Esophagus squamous epithelium (tissue), 5 donors: ENCODE measurements around the gene MARVELD1. TPM values are rescaled to one million over a fixed set of nuclear protein-coding genes. Genes with fewer than 3 reads are reported as not detected.

ENCODE experiments used
- DNase-seq: peaks from one replicate; lab custom pipeline; 2025; lab: John Stamatoyannopoulos, UW
- H3K27ac ChIP-seq, 4 donors: fragments of 200-600 bp; sonication (generic); one replicate each; pipeline ENCODE4 v1.5.1; 2016 to 2019; ENCODE audit warnings: mild to moderate bottlenecking in 1 of 4
- H3K27me3 ChIP-seq, 4 donors: fragments of 200-600 bp; sonication (generic); 1 replicate in 3 of 4; 2 replicates in 1 of 4; pipeline versions ENCODE4 v1.5.1 to v1.6.0; 2017 to 2021; ENCODE audit warnings: antibody characterized with exemption in 1 of 4
- H3K36me3 ChIP-seq, 3 donors: fragments of 200-600 bp; sonication (generic); one replicate each; pipeline ENCODE4 v1.5.1; 2016 to 2019
- H3K4me1 ChIP-seq, 3 donors: fragments of 200-600 bp; sonication (generic); one replicate each; pipeline ENCODE4 v1.5.1; 2017 to 2019
- H3K4me3 ChIP-seq, 4 donors: fragments of 200-600 bp; sonication (generic); 1 replicate in 3 of 4; 2 replicates in 1 of 4; pipeline ENCODE4 v1.5.1; 2016 to 2019; ENCODE audit warnings: mild to moderate bottlenecking in 2 of 4, moderate library complexity in 1 of 4
- H3K9me3 ChIP-seq, 3 donors: fragments of 200-600 bp; sonication (generic); one replicate each; pipeline ENCODE4 v1.5.1; 2016 to 2019
- POLR2A ChIP-seq, 4 donors: fragments of 450-650 bp; IDR thresholded peaks; one replicate each; pipeline ENCODE4 v1.6.1; 2017; ENCODE audit warnings: antibody characterized with exemption in 4 of 4, mild to moderate bottlenecking in 4 of 4, moderate library complexity in 3 of 4
- WGBS, 2 donors: methylation state at CpG; one replicate each; pipeline ENCODE4 v1.1.5; 2018; 5-methylcytosine and 5-hydroxymethylcytosine counted together
- intact Hi-C: fragments of 100-400 bp; cut with DNase I; formaldehyde crosslinking; loops from one replicate; pipeline ENCODE4 v1.15.0; 2022
- total RNA-seq, 4 donors: library from RNA; depleted of rRNA; stranded (reverse); fragments of >200 nt; gene quantifications; one replicate each; pipeline ENCODE4 v1.1.0, GENCODE V29; 2016
- TF ChIP-seq, protein P1 (sequence below), 6 experiments: fragments of 450-650 bp in 4 of 6; fragments of 200-600 bp in 2 of 6; sonication (generic) in 2 of 6; IDR thresholded peaks; one replicate each; pipeline ENCODE4 v1.5.1; 2016 to 2019; ENCODE audit warnings: antibody characterized with exemption in 6 of 6, mild to moderate bottlenecking in 4 of 6, moderate library complexity in 4 of 6
- donor health status: DM: yes; HTN: yes; CAD: no.

Gene MARVELD1
- total RNA-seq, 4 donors from 2014 or later: 4.0 to 20.5 (median 12.3) TPM

DNA sequence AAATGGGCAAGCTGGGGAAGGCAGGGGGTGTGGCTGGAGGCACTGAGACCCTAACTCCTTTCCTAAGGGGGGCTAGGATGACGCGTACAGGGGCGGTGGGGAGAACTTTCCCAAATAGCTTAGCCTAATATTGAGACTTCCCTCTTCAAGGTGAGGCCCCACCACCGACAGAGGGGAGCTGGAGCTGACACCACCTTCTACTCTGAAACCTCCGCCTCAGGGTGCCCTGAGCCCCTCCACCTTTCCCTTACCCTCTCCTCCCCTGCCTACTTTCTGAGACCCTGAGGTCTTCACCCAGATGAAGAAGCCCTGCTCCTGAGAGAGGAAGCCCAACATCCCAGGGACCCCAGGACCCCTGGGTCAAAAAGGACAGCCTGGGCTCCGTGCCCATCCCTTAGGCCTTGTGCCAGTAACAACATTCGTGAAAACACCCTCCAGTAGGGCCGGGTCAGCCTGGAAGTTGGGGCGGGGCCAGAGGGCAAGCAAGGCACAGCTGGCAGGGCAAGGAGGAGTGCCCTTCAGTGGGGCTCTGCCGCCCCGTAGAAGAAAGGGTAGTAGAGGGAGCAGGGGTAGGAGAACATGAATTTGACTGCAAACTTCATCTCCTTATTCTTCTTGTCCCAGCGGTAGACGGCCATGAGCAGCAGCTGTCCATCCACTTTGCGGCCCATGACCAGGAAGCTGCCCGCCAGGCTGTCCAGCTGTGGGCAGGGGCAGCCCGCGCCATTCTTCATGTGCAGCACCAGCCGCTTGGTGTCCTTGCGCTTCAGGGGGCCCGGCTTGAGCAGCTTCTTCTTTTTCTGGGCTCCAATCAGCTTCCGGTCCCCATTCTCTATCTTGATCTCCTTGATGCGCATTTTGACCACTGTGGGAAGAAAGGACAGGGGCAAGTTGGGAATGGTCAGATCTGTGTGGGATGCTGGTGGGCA is 53.7 kb downstream of the MARVELD1 start:
- H3K4me3 ChIP-seq: no peak overlapping the region
- WGBS, 2 donors: 79 to 83% methylated on average over 12 of the region's 22 CpGs
- no peak for DNase-seq
- no peak overlapping the region for H3K27ac ChIP-seq
- H3K27me3 ChIP-seq: peaks cover 0 to 45% (median 10%) of the 10 kb centered on the region in 4 donors
- H3K36me3 ChIP-seq: peaks cover 0 to 7% (median 0%) of the 10 kb centered on the region in 3 donors
- TF ChIP-seq, protein P1, sequence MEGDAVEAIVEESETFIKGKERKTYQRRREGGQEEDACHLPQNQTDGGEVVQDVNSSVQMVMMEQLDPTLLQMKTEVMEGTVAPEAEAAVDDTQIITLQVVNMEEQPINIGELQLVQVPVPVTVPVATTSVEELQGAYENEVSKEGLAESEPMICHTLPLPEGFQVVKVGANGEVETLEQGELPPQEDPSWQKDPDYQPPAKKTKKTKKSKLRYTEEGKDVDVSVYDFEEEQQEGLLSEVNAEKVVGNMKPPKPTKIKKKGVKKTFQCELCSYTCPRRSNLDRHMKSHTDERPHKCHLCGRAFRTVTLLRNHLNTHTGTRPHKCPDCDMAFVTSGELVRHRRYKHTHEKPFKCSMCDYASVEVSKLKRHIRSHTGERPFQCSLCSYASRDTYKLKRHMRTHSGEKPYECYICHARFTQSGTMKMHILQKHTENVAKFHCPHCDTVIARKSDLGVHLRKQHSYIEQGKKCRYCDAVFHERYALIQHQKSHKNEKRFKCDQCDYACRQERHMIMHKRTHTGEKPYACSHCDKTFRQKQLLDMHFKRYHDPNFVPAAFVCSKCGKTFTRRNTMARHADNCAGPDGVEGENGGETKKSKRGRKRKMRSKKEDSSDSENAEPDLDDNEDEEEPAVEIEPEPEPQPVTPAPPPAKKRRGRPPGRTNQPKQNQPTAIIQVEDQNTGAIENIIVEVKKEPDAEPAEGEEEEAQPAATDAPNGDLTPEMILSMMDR (IDR thresholded peaks at IDR 0.05): no peak
- TF ChIP-seq POLR2A (IDR thresholded peaks at IDR 0.05): no peak
- peaks cover 0 to 13% (median 4%) of the 10 kb centered on the region in 3 donors for H3K4me1 ChIP-seq
- no peaks in the 10 kb centered on the region for H3K9me3 ChIP-seq
- intact Hi-C loops: no loop called here

Other genes starting within 250 kb of the MARVELD1 start
- 10 to 100 TPM; 57.7 to 93.3 (median 65.1) TPM for gene MMS19, start 215.3 kb upstream of the MARVELD1 start, total RNA-seq
- gene UBTD1, start 214.8 kb upstream of the MARVELD1 start, total RNA-seq: 1 to 10 TPM; 4.3 to 8.5 (median 5.8) TPM
- under 1 TPM in 1 of 4 donors, not detected in 3; 0.79 TPM for gene ANKRD2, start 141.0 kb upstream of the MARVELD1 start, total RNA-seq
- gene HOGA1, start 129.3 kb upstream of the MARVELD1 start, total RNA-seq: 1 to 10 TPM in 3 of 4 donors, under 1 TPM in 1; 0.62 to 1.1 (median 1.1) TPM
- not detected for gene C10orf62, start 124.0 kb upstream of the MARVELD1 start, total RNA-seq
- gene MORN4, start 80.2 kb upstream of the MARVELD1 start, total RNA-seq: 1 to 10 TPM in 2 of 4 donors, under 1 TPM in 2; 0.34 to 3.6 (median 1.2) TPM
- 10 to 100 TPM; 14.0 to 29.3 (median 19.6) TPM for gene PI4K2A, start 73.1 kb upstream of the MARVELD1 start, total RNA-seq
- 10 to 100 TPM in 3 of 4 donors, 1 to 10 TPM in 1; 7.7 to 21.7 (median 15.4) TPM for gene AVPI1, start 26.5 kb upstream of the MARVELD1 start, total RNA-seq
- gene ZFYVE27, start 23.4 kb downstream of the MARVELD1 start, total RNA-seq: 10 to 100 TPM; 10.1 to 16.0 (median 13.4) TPM
- 1 to 10 TPM in 1 of 4 donors, under 1 TPM in 2, not detected in 1; 0.44 to 2.7 (median 0.70) TPM for gene SFRP5, start 58.3 kb downstream of the MARVELD1 start, total RNA-seq
- 1 to 10 TPM in 3 of 4 donors, under 1 TPM in 1; 0.30 to 3.3 (median 1.7) TPM for gene GOLGA7B, start 136.1 kb downstream of the MARVELD1 start, total RNA-seq